ENCODE data around the gene USH2A. TPM values are rescaled to one million over a fixed set of nuclear protein-coding genes. Genes with fewer than 3 reads are reported as not detected.

USH2A gene
- total RNA-seq, 4 donors from 2014 or later = 0.14 TPM; not detected in 3

- no peaks in the 10 kb centered on the region for H3K27me3 ChIP-seq
- no peaks in the 10 kb centered on the region for H3K36me3 ChIP-seq
- H3K4me1 ChIP-seq = no peaks in the 10 kb centered on the region
- intact Hi-C loops (cut with DNase I; ENCODE audit: low total_unique reads) = no loop called here
- no peaks in the 10 kb centered on the region for H3K9me3 ChIP-seq
- no peak for TF ChIP-seq POLR2A (IDR thresholded peaks at IDR 0.05)
- H3K27ac ChIP-seq = no peak overlapping the region
- DNase-seq = no peak
- no peak overlapping the region for H3K4me3 ChIP-seq
Observed at GRCh38 chr1:215631040-215631439, 792.2 kb downstream of the USH2A start.

DNA sequence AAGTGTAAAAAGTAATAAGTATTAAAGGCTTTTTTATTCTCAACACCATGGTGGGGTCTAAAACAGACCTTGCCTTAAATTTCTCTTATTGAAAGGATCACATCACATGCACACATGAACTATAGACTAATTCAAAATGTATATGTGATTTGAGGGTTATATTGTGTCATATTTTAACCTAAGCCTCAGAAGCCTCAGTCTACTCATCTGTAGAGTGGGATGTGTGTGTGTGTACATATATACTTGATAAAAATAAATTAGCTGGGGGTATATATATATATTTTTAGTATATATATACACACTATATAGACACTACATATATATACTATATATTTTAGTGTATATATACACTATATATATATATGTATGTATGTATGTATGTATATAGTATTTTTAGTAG is 797.3 kb downstream of the USH2A start:
- no peaks in the 10 kb centered on the region for H3K27me3 ChIP-seq
- no peak overlapping the region for H3K4me3 ChIP-seq
- DNase-seq = no peak
- TF ChIP-seq POLR2A (IDR thresholded peaks at IDR 0.05) = no peak
- no peak for TF ChIP-seq CTCF (IDR thresholded peaks at IDR 0.05)
- no peaks in the 10 kb centered on the region for H3K36me3 ChIP-seq
- no peaks in the 10 kb centered on the region for H3K4me1 ChIP-seq
- no peaks in the 10 kb centered on the region for H3K9me3 ChIP-seq
- intact Hi-C loops (cut with DNase I; ENCODE audit: low total_unique reads) = no loop called here
- H3K27ac ChIP-seq = no peak overlapping the region

- H3K27ac ChIP-seq = no peak overlapping the region
- no peaks in the 10 kb centered on the region for H3K4me1 ChIP-seq
- DNase-seq = no peak
- no peak overlapping the region for H3K4me3 ChIP-seq
- H3K9me3 ChIP-seq = no peaks in the 10 kb centered on the region
- no peaks in the 10 kb centered on the region for H3K36me3 ChIP-seq
- TF ChIP-seq CTCF (IDR thresholded peaks at IDR 0.05) (no peak), POLR2A (IDR thresholded peaks at IDR 0.05) (no peak)
- intact Hi-C loops (cut with DNase I; ENCODE audit: low total_unique reads) = no loop called here
- H3K27me3 ChIP-seq = no peaks in the 10 kb centered on the region
Observed at GRCh38 chr1:215623162-215623561, 800.1 kb downstream of the USH2A start.

GRCh38 chr1:215617979-215618378 is 805.3 kb downstream of the USH2A start:
- Histone ChIP-seq H3K36me3 (no peaks in the 10 kb centered on the region), H3K9me3 (no peaks in the 10 kb centered on the region), H3K27ac (no peak overlapping the region), H3K27me3 (no peaks in the 10 kb centered on the region), H3K4me3 (no peak overlapping the region), H3K4me1 (no peaks in the 10 kb centered on the region)
- DNase-seq = no peak
- TF ChIP-seq CTCF (IDR thresholded peaks at IDR 0.05) (no peak), POLR2A (IDR thresholded peaks at IDR 0.05) (no peak)
- intact Hi-C loops (cut with DNase I; ENCODE audit: low total_unique reads) = no loop called here

GRCh38 chr1:215612391-215612790 is 810.9 kb downstream of the USH2A start:
- H3K9me3 ChIP-seq = no peaks in the 10 kb centered on the region
- intact Hi-C loops (cut with DNase I; ENCODE audit: low total_unique reads) = no loop called here
- no peak for TF ChIP-seq CTCF (IDR thresholded peaks at IDR 0.05)
- no peaks in the 10 kb centered on the region for H3K4me1 ChIP-seq
- H3K4me3 ChIP-seq = no peak overlapping the region
- DNase-seq = no peak
- peaks cover 0 to 4% of the 10 kb centered on the region in 2 donors for H3K36me3 ChIP-seq
- H3K27me3 ChIP-seq = no peaks in the 10 kb centered on the region
- H3K27ac ChIP-seq = no peak overlapping the region

GRCh38 chr1:215608646-215609045 is 814.6 kb downstream of the USH2A start:
- peaks cover 0 to 4% of the 10 kb centered on the region in 2 donors for H3K36me3 ChIP-seq

More at GRCh38 chr1:215608646-215609045, 814.6 kb downstream of the USH2A start:
- DNase-seq = no peak
- TF ChIP-seq CTCF (IDR thresholded peaks at IDR 0.05) = no peak
- TF ChIP-seq POLR2A (IDR thresholded peaks at IDR 0.05) = no peak
- Histone ChIP-seq H3K9me3 (no peaks in the 10 kb centered on the region), H3K4me3 (no peak overlapping the region), H3K27ac (no peak overlapping the region), H3K4me1 (no peaks in the 10 kb centered on the region), H3K27me3 (no peaks in the 10 kb centered on the region)
- intact Hi-C loops (cut with DNase I; ENCODE audit: low total_unique reads) = no loop called here
